Keratinocyte (primary cell): ENCODE results near the gene SFPQ.

Source experiments
- CTCF ChIP-seq, 3 experiments: IDR thresholded peaks in 1 of 3; conservative IDR thresholded peaks in 1 of 3; optimal IDR thresholded peaks in 1 of 3; 2 replicates in 2 of 3; 3 replicates in 1 of 3; pipeline versions ENCODE3 to v1.5.1; 2011; ENCODE audit warnings: low read length in 3 of 3, mild to moderate bottlenecking in 3 of 3, moderate library complexity in 2 of 3, control low read depth in 1 of 3, inconsistent platforms in 1 of 3; ENCODE audit not compliant: insufficient read depth in 2 of 3; ENCODE audit errors: extremely low read depth in 1 of 3
- EZH2 ChIP-seq: IDR thresholded peaks from one replicate; pipeline ENCODE4 v1.6.1; 2012; ENCODE audit warnings: inconsistent platforms, mild to moderate bottlenecking, low read length, moderate library complexity

GRCh38 chr1:35211120-35211414 is 18.1 kb upstream of the SFPQ start:
- no peak for TF ChIP-seq CTCF (optimal IDR thresholded peaks at IDR 0.05 in 1 of 3, IDR thresholded peaks at IDR 0.05 in 1 of 3, conservative IDR thresholded peaks at IDR 0.05 in 1 of 3; ENCODE audit: extremely low read depth in 1 of 3, insufficient read depth in 2 of 3, low read length in 3 of 3)
- no peak for TF ChIP-seq EZH2
